HEK293 (cell line): ENCODE results near the gene NAPSA.

Experiments
- AEBP2 ChIP-seq: fragments of 450-650 bp; formaldehyde crosslinking; IDR thresholded peaks from 2 replicates; pipeline ENCODE4 v1.5.1; 2016; ENCODE audit warnings: missing biosample characterization, missing genetic modification characterization, borderline replicate concordance
- BCL11B ChIP-seq: fragments of 450-650 bp; formaldehyde crosslinking; IDR thresholded peaks from 2 replicates; pipeline ENCODE4 v1.5.1; 2016; ENCODE audit warnings: low read depth, missing biosample characterization, missing genetic modification characterization
- FEZF1 ChIP-seq: fragments of 450-650 bp; formaldehyde crosslinking; IDR thresholded peaks from 2 replicates; pipeline ENCODE4 v1.5.1; 2016; ENCODE audit warnings: missing biosample characterization, missing genetic modification characterization
- GFI1B ChIP-seq: fragments of 450-650 bp; formaldehyde crosslinking; IDR thresholded peaks from 2 replicates; pipeline ENCODE4 v1.5.1; 2016; ENCODE audit warnings: missing biosample characterization, missing genetic modification characterization
- HOXA7 ChIP-seq: sonication (generic); formaldehyde crosslinking; IDR thresholded peaks from 2 replicates; pipeline ENCODE4 v1.8.1; 2022; ENCODE audit warnings: missing genetic modification reagents, borderline replicate concordance
- KLF16 ChIP-seq: fragments of 450-650 bp; formaldehyde crosslinking; IDR thresholded peaks from 2 replicates; pipeline ENCODE4 v1.5.1; 2017; ENCODE audit warnings: missing biosample characterization, missing genetic modification characterization
- KLF8 ChIP-seq: fragments of 450-650 bp; formaldehyde crosslinking; IDR thresholded peaks from 2 replicates; pipeline ENCODE4 v1.5.1; 2016; ENCODE audit warnings: missing biosample characterization, missing genetic modification characterization
- PBX3 ChIP-seq: sonication (generic); formaldehyde crosslinking; IDR thresholded peaks from 2 replicates; pipeline ENCODE4 v1.8.1; 2022; ENCODE audit warnings: mild to moderate bottlenecking, moderate library complexity, missing genetic modification reagents
- PRDM1 ChIP-seq: fragments of 450-650 bp; formaldehyde crosslinking; IDR thresholded peaks from 2 replicates; pipeline ENCODE4; 2016; ENCODE audit warnings: missing biosample characterization, missing genetic modification characterization
- PRDM2 ChIP-seq: fragments of 450-650 bp; formaldehyde crosslinking; IDR thresholded peaks from 2 replicates; pipeline ENCODE4 v1.5.1; 2016; ENCODE audit warnings: missing biosample characterization, missing genetic modification characterization, borderline replicate concordance
- WT1 ChIP-seq: fragments of 450-650 bp; formaldehyde crosslinking; IDR thresholded peaks from 2 replicates; pipeline ENCODE4 v1.5.1; 2016; ENCODE audit warnings: missing biosample characterization, missing genetic modification characterization
- ZBTB6 ChIP-seq: fragments of 450-650 bp; formaldehyde crosslinking; IDR thresholded peaks from 2 replicates; pipeline ENCODE4 v1.5.1; 2017; ENCODE audit warnings: missing biosample characterization, missing genetic modification characterization
- ZFP3 ChIP-seq: fragments of 450-650 bp; formaldehyde crosslinking; IDR thresholded peaks from 2 replicates; pipeline ENCODE4 v1.5.1; 2016; ENCODE audit warnings: low read depth, missing biosample characterization, missing genetic modification characterization
- ZNF114 ChIP-seq: fragments of 450-650 bp; formaldehyde crosslinking; IDR thresholded peaks from 2 replicates; pipeline ENCODE4 v1.5.0; 2017; ENCODE audit warnings: missing biosample characterization, missing genetic modification characterization
- ZNF132 ChIP-seq: fragments of 450-650 bp; formaldehyde crosslinking; IDR thresholded peaks from 2 replicates; pipeline ENCODE4 v1.5.1; 2017; ENCODE audit warnings: missing biosample characterization, missing genetic modification characterization, borderline replicate concordance
- ZNF148 ChIP-seq: fragments of 450-650 bp; formaldehyde crosslinking; IDR thresholded peaks from 2 replicates; pipeline ENCODE4 v1.5.0; 2017; ENCODE audit warnings: missing biosample characterization, missing genetic modification characterization, borderline replicate concordance
- ZNF202 ChIP-seq: fragments of 450-650 bp; formaldehyde crosslinking; IDR thresholded peaks from 2 replicates; pipeline ENCODE4 v1.5.1; 2016; ENCODE audit warnings: missing biosample characterization, missing genetic modification characterization, borderline replicate concordance
- ZNF416 ChIP-seq: fragments of 450-650 bp; formaldehyde crosslinking; IDR thresholded peaks from 2 replicates; pipeline ENCODE4 v1.5.1; 2016; ENCODE audit warnings: missing biosample characterization, missing genetic modification characterization
- ZNF48 ChIP-seq: fragments of 450-650 bp; formaldehyde crosslinking; IDR thresholded peaks from 2 replicates; pipeline ENCODE4 v1.5.1; 2016; ENCODE audit warnings: missing biosample characterization, missing genetic modification characterization
- ZNF501 ChIP-seq: fragments of 450-650 bp; formaldehyde crosslinking; IDR thresholded peaks from 2 replicates; pipeline ENCODE4 v1.5.1; 2016; ENCODE audit warnings: missing biosample characterization, missing genetic modification characterization
- ZNF514 ChIP-seq: fragments of 450-650 bp; formaldehyde crosslinking; IDR thresholded peaks from 2 replicates; pipeline ENCODE4 v1.5.1; 2016; ENCODE audit warnings: missing biosample characterization, missing genetic modification characterization
- ZNF529 ChIP-seq: fragments of 450-650 bp; formaldehyde crosslinking; IDR thresholded peaks from 2 replicates; pipeline ENCODE4 v1.5.1; 2017; ENCODE audit warnings: missing genetic modification characterization, missing biosample characterization; ENCODE audit not compliant: insufficient replicate concordance
- ZNF548 ChIP-seq: fragments of 450-650 bp; formaldehyde crosslinking; IDR thresholded peaks from 2 replicates; pipeline ENCODE4 v1.5.1; 2016; ENCODE audit warnings: missing biosample characterization, missing genetic modification characterization
- ZNF571 ChIP-seq: fragments of 450-650 bp; formaldehyde crosslinking; IDR thresholded peaks from 2 replicates; pipeline ENCODE4 v1.5.0; 2017; ENCODE audit warnings: missing biosample characterization, missing genetic modification characterization
- ZNF596 ChIP-seq: fragments of 450-650 bp; IDR thresholded peaks from 2 replicates; pipeline ENCODE4 v1.5.0; 2018; ENCODE audit warnings: missing biosample characterization, mild to moderate bottlenecking, missing genetic modification characterization, moderate library complexity
- ZNF610 ChIP-seq: fragments of 450-650 bp; formaldehyde crosslinking; IDR thresholded peaks from 2 replicates; pipeline ENCODE4 v1.5.1; 2016; ENCODE audit warnings: missing biosample characterization, missing genetic modification characterization, borderline replicate concordance
- ZNF623 ChIP-seq: fragments of 450-650 bp; formaldehyde crosslinking; IDR thresholded peaks from 2 replicates; pipeline ENCODE4 v1.5.1; 2016; ENCODE audit warnings: missing biosample characterization, missing genetic modification characterization
- ZNF660 ChIP-seq: fragments of 450-650 bp; IDR thresholded peaks from 2 replicates; pipeline ENCODE4 v1.5.1; 2018; ENCODE audit warnings: missing biosample characterization, mild to moderate bottlenecking, missing genetic modification characterization
- ZNF707 ChIP-seq: fragments of 450-650 bp; formaldehyde crosslinking; IDR thresholded peaks from 2 replicates; pipeline ENCODE4 v1.5.1; 2016; ENCODE audit warnings: missing biosample characterization, missing genetic modification characterization

NAPSA gene

GRCh38 chr19:50329146-50329925, 36.1 kb downstream of the NAPSA start, which contains the start of gene KCNC3 (continued):
- TF ChIP-seq ZNF707 (no peak), ZNF48 (tag by site-specific recombination) (no peak), AEBP2 (tag by site-specific recombination) (no peak), PBX3 (CRISPR knock-in tag) (no peak), ZNF623 (tag by site-specific recombination) (no peak), ZNF132 (no peak), ZBTB6 (tag by site-specific recombination) (no peak), ZNF571 (tag by site-specific recombination) (no peak), ZFP3 (no peak), ZNF501 (tag by site-specific recombination) (no peak), ZNF529 (no peak), WT1 (tag by site-specific recombination) (no peak), PRDM2 (tag by site-specific recombination) (no peak), ZNF148 (tag by site-specific recombination) (no peak), KLF8 (tag by site-specific recombination) (peak; percentile 88), ZNF202 (tag by site-specific recombination) (no peak), PRDM1 (tag by site-specific recombination) (peak; percentile 66), GFI1B (tag by site-specific recombination) (no peak), ZNF416 (tag by site-specific recombination) (no peak), ZNF514 (tag by site-specific recombination) (no peak), FEZF1 (no peak), ZNF610 (tag by site-specific recombination) (no peak), ZNF660 (tag by site-specific recombination) (peak; percentile 12; the same call in 1 of the 2 replicates), ZNF114 (tag by site-specific recombination) (no peak), KLF16 (peak; percentile 68; the same call in 1 of the 2 replicates), BCL11B (no peak), ZNF548 (tag by site-specific recombination) (no peak), ZNF596 (tag by site-specific recombination) (no peak), HOXA7 (CRISPR knock-in tag) (no peak)
